ENCODE measurements around the gene KSR1.
"Not testable (repeated sequence)": the region's sequence is repeated elsewhere in the genome, so short reads cannot be mapped to it uniquely, and the experiment has no call there.

Gene KSR1

DNA sequence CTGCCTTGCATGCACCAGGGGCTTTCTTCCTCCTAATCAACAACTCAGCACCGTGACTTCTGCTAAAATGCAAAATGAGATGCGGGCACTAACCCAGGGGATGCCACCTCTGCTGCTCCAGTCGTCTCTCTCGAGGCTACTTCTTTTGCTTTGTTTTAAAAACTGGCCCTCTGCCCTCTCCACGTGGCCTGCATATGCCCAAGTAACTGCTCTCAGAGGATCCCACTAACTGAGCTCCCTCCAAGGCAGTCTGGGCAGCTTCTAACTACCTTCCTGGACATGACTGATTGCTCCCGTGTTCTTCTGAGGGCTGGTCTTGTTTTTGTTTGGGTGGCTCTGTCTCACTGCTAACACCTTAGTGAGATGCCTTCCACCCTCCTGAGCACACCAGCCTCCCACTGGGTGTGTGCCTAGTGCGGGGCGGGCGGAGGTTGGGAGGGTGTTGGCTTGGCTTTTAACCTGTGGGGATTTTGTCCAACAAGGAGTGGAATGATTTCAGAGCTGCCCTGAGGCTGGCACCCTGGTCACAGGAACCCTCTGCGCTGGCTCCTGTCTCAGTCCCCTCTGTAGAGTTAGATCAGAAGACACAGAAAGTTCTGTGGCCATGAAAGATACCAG is 165.8 kb downstream of the KSR1 start:
- DNase-seq: no peak

DNA sequence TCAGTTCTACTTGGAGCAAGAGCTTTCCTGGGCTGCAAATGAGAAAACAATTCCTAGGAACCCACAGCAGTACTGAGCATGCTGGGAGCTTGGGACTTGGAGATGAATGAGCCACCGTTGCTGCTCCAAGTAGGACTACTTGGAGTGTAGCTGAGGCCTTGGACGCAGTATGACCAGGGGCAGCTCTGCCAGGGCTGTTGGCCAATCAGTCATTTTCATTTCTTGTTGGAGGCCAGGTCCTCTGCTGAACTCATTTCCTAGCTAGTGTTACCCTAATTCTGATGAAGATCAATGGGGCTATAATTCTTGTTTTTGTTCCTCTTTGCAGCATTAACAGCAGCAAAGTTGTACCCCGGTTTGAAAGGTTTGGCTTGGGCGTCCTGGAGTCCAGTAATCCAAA is 166.7 kb downstream of the KSR1 start:
- no peak for DNase-seq

DNA sequence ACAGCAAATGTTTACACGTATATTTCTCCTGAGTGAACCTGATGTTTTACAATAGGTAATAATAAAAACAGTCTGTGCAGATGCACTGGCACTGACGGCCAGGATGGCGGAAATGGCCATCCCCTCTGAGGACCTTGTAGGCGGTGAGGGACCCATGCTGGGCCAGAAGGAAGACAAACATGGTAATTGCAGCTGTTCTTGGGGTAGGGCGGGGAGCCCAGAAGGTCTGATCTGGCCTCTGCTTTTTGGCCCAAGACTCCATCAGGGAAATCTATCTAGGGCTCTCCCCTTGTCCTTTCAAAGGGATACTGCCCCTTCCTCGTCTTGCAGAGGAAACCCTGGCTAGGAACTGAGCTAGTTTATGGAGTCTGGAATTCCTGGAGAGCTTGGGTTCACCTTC is 167.4 kb downstream of the KSR1 start:
- no peak for DNase-seq

DNA sequence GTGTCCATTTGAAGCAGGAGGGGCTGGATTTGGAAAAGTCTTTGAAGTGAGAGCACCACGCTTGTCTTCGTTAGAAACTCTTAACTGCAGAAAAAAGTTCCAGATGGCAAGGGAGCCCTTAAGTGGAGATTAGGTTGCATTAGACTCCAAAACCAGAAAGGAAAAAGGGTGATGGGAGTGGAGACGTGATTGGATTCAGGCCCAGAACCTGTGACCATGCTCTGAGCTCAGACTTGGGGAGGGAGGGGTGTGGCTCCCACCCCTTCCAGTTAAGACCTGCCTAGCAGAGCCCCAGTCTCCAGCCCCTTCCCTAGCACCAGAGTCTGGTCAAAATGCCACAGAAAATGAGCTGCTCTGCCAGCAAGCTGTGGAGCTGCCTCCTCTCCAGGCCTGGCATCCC is 168.3 kb downstream of the KSR1 start:
- DNase-seq: no peak

DNA sequence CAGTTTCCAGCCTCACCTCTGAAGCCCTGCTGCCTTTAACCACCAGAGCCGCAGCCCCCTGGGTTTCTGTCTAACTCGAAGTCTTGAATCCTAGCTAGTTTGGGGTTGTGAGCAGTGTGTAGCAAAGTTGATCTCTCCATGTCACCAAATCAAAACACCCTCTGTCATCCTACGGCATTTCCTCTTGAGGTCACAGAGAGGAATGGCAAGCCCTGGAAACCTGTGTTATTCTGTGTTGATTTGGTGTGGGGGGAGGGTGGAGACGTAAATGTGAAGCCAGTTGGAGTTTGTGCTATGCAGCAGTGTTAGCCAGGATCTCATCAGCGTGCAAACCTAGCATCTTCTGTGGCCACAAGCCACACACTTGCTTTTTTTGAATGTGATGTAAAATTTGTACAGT is 169.6 kb downstream of the KSR1 start:
- DNase-seq: no peak

DNA sequence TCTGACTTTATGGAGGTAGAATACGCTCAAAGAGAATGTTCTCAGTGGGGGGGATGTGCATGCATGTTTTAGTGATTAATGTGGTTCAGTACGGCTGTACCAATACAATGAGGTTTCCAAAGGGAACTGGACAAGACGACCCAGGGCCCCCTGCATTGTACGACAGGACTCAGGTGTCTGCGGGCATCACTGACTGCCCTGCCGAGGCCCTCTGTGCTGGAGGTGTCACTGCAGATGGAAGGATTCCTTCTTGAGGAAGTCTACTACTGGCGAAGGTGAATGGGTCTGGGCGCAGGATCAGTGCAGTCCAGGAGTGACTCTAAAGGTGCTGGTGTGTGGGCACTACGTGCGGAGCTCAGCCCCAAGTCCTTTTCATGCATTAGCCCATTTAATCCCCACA is 171.3 kb downstream of the KSR1 start:
- DNase-seq: no peak

DNA sequence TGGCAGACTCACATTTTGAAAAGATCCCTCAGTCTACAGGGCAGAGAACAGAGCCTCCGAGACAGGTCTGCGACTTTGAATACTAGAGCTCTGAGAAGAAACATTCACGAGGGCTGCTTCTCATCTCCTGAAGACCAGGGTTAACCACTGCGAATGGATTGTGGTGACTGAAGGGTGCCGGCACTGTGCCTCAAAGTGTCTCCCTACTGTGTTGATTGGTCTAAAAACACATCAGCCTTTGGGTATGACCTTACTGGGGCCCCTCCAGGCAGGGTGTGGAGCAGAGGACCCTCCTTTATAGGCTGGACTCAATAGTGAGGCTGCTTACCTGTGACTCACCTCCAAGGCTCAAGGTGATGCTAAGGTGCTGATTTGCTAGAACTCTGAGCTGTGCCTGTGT is 172.1 kb downstream of the KSR1 start:
- no peak for DNase-seq

DNA sequence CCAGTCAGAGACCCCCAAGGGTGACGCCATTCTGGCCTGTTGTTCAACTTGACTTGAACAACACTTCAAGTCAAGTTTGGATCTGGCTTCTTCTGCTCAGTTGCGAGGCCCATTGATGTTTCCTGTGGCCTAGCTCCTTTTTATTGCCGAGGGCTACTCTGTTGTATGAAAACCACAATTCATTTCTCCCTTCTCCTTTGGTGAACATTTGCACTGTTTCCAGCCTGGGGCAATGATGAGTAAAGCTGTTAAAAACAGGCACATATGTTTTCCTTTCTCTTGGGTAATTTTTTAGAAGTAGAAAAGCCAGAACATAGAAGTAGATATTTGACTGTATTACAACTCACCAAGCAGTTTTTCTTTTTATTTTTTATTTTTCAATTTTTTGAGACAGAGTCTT is 173.0 kb downstream of the KSR1 start:
- peak; percentile 7 to 14 for DNase-seq

DNA sequence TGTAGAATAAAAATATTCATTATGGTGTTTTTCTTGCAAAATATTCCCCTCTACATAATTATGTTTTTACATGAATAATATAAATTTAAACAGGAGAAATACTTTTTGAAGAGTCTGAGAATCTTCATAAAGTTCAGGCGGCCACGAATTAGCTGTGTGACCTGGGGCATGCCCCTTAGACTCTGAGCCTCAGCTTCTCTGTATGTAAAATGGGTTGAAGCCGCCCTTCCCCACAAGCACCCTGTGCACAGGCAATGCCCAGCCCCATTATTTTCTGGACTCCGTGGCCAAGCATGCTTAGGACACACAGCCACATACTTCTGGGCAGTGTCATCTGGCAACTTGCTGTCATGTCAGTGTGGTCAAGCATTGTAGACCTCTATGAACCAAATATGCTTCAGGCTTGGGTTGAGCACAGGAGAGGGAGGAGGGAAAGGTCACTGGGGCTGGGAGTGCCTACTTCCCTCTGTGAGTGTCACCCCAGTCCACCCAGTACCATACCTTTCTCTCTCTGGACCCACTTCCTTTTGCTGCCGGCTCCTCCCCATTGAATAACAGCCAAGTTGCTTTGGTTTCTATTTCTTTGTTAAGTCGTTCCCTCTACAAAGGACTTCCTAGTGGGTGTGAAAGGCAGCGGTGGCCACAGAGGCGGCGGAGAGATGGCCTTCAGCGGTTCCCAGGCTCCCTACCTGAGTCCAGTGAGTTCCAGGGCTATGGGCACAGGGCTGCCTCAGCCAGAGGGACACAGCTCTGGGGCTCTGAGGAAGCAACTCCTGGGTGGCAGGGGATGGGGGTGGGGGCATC is 174.6 kb downstream of the KSR1 start, which contains the start of gene LGALS9:
TSS of gene LGALS9 (plus strand) at position 582 of the 804 bp plus-strand sequence. CDS start at position 660, 78 bp downstream.
- peak; percentile 73 to 79 for DNase-seq

DNA sequence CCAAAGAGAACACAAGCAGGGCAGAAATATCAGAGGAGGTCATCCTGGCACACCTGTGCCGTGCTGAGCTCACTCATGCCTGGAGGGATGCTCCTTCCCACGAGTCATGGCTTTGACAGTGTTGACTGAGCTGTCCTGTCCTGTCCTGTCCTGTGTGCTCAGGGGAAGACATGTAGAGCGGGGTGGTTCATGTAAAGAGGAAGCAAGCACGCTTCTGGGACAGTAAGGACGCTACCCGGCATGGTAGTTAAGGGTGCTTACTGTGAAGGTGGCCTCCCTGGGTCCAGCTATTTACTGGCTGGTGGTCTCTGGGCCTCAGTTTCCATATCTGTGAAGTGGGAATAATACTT is 175.1 kb downstream of the KSR1 start:
- DNase-seq: peak; percentile 40 to 54

DNA sequence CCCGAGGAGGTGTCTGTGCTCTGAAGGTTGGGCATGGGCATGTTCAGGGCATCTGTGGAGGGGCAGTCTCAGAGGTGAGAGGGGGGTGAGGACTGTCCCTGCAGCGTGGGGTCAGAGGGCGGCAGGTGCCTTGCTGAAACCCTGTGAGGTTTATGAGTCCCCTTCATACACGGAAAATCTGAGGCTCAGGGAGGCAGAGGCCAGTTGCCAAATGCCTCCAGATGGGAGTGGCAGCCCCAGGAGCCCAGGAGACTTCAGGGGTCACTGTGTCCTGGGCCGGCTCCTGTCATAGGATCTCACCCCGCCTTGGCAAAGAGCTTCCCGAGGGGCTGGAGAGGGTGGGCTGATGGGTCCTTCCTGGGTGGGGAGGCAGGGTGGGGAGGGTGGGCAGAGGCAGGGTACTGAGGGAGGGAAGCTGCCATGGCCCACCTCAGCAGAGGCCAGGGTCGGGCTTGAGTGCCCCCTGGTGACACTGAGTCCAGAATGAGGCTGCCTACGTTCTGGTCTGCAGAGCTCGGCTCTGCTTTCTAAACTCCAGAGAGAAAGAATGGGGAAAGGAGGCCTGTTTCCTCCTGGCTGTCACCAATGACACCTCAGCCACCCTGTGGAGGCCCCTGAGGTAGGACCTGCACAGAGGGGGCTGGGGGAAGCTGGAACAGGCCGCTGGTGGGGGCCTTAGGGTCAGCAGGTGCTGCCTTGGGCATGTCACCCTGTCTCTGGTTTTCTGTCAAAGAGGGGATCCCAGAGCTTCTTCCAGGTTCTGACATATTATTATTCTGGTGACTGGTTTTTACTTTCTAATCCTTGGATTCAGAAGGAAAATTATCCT is 175.9 kb downstream of the KSR1 start:
- DNase-seq: peak in 1 of 2 experiments; percentile 20

DNA sequence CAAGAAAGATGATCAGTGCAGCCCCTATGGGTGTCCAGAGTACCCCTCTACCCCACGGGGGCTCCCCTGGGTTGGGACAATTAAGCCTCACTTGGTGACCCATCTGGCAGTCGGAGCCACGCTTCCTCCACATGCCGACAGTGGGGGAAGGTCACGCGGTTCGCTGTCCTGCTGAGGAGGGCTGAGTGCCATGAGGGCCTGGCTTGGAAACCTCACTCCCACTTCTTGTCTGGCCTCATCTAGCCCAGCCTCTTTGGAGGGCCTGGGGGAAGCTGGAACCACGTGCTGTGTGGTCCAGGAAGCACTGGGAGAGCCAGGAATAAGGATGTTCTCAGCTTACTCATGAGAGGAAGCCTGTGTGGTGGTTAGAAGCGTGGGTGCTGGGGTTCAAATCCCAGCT is 176.5 kb downstream of the KSR1 start:
- DNase-seq: peak; percentile 35 to 36

DNA sequence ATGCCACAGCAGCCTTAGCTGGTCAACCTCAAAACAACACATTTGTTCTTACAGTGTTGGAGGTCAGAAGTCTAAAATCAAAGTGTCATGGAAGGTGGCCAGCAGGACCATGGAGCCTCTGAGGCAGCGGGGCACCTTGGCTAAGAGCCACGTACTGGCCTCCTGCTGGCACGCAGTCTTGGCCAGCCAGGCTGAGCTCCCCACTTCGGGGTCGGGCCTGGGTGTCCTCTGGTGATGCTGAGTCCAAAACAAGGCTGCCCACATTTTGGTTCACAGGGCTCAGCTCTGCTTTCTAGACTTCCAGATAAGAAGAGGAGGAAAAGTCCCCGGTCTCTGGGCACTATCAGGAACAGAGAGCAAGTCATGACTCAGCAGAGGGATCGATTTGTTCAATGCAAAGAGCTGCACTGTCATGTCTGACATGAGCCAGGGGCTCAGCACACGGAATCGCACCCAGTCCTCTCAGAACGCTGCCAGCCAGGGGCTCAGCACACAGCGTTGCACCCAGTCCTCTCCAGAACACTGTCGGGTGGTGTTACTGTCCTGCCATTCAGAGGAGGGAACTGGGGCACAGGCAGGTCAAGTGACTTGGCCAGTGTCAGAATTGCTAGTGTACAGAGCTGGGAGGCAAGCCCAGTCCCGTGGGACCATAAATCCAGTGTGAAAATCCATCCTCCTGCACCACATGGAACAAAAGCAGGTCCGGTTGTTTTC is 177.2 kb downstream of the KSR1 start:
- no peak for DNase-seq

DNA sequence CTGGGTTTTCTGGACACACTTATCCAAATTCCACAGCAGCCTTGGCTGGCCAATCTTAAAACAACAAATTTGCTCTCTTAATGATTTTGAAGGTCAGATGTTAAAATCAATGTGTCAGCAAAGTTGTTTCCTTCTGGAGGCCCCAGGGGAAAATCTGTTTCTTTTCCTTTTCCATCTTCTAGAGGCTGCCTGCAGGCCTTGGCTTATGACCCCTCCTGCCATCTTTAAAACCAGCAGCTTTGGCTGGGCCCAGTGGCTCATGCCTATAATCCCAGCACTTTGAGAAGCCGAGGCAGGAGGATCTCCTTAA is 177.7 kb downstream of the KSR1 start:
- no peak for DNase-seq

DNA sequence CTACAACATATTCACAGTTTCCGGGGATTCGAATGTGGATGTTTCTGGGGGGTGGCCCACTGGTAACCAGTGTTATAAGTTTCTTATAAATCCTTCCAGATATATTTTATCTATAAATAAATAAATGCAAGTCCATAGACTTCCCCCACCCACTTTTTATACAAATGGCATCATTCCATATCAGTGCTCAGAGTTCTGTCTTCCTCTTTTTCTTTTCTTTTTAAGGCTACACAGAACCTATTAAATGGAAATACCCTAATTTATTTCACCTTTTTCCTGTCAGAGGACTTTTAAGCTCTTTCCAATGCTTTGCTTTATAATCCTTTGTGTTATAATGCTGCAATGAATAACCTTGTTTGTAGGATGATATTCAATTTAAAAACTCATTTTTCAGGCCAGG is 178.5 kb downstream of the KSR1 start:
- DNase-seq: peak in 1 of 2 experiments; percentile 11

DNA sequence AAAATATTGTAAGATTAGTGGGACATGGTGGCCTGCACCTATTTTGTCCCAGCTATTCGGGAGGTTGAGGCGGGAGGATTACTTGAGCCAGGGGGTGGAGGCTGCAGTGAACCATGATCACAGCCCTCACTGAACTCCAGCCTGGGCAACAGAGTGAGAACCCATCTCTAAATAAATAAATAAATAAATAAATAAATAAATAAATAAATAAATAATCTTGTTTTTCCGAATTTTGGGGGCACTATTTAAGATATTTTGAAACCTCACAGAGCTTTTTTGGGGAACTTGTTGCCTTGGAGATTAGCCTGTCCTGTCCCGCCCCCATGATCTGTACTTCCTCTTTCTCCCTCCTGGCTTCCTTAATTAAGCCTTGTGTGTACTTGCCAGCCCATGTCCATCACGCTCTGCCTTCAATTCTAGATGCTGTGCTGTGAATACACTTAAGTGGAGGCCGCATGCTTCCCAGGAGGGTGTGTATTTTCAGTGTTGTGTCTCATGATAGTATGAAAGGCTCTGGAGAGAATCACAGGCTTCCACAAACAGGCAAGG is 179.1 kb downstream of the KSR1 start:
- peak; percentile 91 for DNase-seq

DNA sequence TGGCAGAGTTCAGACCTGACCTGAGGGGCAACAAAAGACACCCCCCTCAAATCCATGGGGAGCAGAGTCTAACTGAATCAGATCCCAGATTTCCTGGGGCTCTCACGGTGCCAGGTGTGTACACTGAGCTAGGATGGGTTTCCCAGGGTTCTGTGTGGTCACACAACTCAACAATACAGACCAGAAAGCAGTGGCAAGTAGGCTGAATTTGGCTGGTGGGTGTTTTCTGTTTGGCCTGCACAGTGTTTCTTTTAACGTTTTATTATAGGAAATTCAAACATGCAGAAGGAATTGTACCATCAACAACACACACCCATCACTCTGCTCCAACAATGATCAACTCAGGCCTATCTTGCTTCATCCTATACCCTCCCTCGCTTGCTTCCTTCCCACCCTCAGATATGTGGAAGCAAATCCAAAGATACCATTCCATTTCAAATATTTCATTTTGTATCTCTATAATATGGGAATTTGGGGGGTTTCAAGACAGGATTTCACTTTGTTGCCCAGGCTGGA is 179.8 kb downstream of the KSR1 start:
- not testable (repeated sequence) for DNase-seq

DNA sequence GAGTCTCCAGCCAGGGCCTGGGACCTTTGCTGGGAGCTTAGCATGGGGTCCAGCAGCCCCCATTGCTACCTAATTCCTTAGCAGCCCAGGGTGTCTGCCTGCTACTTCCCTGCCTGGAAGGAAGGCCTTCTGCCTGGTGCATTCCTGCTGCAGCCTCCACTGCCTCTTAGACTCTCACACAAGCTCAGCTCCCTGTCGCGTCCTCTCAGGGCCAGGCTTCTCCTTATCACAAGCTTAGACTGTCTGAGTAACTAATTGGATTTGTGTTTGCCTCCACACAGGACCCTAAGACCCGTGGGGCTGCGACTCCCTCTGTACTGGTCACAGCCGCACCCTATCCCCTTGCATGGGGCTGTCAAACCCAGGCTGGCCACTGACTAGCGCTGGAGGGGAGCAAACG is 181.6 kb downstream of the KSR1 start:
- not testable (repeated sequence) for DNase-seq

DNA sequence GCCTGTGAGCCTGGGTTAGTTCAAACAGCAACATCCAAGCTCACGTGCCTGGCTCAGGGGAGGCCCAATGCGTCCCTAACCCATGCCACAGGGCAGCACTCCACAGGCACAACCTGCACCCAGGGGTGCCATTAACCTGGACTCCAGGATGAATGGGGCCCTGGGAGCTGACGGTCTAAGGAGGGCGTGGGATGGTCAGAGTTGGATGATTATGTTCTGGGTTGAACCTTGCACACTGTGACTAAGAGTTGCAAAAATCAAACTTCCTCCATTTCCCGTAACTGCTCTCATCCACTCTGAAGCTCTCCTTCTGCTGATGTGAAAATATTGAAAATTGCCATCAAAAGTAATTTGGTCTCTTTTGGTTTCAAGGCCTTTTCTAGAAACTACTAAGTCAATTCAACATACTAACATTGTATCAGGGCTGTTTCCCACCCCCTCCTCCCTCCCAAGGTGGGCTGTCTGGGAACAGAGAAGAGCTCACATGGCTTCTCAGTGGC is 182.2 kb downstream of the KSR1 start:
- DNase-seq: not testable (repeated sequence)

DNA sequence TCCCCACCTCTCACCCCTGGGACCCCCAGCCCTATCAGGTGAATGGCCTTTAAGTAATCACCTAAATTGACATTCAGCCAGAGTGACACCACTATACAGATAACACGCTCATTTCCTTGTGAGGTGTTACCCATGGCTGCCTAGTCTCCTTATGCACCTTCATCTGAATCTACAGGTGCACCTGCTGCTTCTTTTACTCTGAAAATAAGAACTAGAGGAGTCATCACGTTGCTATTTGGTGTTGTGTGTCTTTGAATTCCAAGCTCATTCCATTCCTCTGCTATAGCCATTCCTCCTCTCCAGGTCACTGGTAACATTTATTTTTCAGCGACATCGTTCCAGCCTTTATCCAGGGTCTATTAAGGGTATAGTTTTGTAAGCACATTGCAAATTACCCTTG is 184.5 kb downstream of the KSR1 start:
- DNase-seq: no peak

DNA sequence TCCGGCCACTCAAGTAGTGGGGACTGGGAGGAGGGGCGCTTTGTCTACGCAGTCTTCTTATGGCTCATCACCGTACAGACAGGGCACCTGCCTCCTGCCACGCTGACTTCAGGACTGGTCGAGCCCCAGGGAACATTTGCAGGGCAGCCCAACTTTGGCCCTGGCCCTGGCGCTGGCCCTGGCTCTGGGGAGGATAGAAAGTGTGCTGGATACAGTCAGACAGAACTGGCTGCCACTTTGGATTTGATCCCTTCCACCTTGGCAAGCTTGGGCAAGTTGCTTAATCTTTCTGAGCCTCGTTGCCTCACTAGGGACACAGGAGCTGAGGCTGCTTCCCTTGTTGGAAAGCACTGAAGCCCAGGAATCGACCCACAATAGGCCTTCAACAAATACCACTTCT is 188.3 kb downstream of the KSR1 start:
- DNase-seq: no peak

DNA sequence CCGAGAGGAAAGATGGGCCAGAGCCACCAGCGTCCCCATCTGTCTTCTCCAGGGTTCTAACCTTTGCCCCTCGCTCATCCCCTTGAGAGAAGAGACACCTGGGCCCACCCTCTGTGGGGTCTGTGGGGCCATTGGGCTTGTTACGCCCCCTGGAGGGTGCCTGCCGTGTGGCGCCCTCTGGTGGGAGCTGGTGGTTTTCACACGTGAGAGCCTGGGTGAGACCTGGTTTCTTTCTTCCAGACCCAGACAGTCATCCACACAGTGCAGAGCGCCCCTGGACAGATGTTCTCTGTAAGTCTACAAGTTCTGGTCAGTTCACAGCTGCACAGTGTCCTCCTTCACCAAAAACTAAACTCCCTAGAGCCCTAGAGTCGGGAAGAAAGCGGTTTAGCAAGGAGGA is 189.4 kb downstream of the KSR1 start:
- DNase-seq: not testable (repeated sequence)

DNA sequence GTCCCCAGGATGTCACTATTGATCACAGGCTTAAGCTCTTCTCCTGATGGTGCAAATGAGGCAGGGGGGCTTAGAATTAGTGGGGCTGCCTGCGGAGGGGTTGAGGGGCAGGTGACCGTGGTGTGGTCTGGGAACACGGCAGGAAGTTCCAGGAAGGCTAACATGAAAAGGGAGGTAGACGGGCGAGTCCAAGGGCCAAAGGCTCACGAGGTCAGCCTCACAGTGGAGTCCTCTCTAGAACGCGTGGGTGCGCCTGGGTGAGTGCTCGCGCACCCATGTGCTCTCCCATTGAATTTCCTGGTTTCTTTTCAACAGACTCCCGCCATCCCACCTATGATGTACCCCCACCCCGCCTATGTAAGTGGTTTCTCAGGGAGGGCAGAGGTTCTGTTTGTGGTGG is 190.0 kb downstream of the KSR1 start:
- no peak for DNase-seq
